GM19043 (cell line): Measurements from ENCODE around the gene ASXL2.
"Not testable (repeated sequence)": the region's sequence is repeated elsewhere in the genome, so short reads cannot be mapped to it uniquely, and the experiment has no call there.

ENCODE experiments used
- ATAC-seq: cut with Tn5 transposase; IDR thresholded peaks from one replicate; pipeline ENCODE4 v1.9.1; 2021; ENCODE audit warnings: low read depth; ENCODE audit not compliant: unreplicated experiment

Gene ASXL2

DNA sequence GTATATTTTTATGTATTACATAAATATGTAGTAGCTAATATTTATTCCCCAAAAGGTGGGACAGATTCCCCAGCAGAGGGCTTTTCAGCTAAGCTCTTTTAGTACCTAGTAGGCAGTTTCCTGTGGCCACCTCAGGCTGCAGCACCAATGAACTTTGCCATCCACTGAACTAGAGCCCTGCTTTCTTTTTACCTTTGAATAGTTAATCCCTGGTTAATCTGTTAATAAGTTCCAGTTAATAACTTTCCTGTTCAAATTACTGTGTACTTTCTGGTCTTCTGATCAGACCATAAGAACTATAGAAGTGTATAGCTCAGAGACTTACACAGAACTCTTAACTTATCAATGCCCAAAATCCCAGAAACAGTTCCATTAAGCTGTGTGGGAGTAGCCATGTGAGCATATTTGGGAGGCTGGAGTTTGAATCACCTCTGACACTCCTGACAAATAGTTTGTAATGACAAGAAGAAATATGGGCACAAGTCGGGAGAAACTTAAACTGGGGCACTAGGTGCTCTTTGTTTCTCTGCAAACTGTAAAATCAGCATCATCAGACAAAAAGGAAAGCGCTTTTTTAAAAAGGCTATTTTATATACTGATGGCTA is 40.0 kb downstream of the ASXL2 start:
- ATAC-seq: no peak

DNA sequence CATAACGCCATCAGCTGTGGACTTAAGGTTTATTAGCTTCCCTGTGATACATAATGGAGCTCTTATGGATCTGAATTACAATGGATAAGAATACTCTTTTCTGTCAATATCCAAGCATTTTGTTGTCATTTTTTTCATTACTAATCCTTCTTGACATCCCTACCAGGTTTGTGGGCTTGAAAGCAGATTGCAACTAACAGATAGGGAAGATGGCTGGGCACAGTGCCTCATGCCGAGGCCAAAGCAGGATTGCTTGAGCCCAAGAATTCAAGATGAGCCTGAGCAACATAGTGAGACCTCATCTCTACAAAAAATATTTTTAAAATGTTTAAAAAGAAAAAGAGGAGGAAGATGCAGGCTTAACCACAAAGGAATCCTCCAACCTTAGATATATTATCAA is 42.4 kb downstream of the ASXL2 start:
- no peak for ATAC-seq

DNA sequence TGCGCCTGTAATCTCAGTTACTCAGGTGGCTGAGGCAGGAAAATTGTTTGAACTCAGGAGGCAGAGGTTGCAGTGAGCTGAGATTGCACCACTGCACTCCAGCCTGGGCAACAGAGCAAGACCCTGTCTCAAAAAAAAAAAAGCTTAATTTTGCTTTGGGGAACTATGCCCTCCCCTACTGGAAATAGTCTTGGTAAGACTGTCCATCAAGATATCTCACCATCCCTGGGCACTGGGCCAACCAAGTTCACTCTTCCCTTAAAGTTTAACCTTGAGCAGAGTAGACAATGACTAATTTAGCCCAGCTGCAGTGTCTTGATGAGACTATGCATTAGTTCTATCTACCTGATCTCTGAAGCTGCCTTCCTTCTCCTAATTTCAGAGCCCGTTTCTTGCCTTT is 44.7 kb downstream of the ASXL2 start:
- no peak for ATAC-seq

DNA sequence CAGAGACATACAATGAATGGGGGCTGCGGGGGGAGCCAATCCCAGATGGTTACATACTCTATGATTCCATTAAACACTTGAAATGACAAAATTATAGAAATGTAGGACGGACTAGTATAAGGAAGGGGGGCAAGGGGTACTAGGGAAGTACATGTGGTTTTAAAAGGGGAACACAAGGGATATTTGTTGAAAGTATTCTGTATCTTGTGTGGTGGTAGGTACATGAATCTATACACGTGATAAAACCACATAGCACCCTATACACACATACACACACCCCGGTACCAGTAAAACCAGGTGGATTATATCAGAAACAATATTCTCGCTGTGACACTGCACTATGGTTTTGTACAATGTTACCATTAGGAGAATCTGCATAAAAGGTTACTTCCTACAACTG is 45.4 kb downstream of the ASXL2 start:
- no peak for ATAC-seq

DNA sequence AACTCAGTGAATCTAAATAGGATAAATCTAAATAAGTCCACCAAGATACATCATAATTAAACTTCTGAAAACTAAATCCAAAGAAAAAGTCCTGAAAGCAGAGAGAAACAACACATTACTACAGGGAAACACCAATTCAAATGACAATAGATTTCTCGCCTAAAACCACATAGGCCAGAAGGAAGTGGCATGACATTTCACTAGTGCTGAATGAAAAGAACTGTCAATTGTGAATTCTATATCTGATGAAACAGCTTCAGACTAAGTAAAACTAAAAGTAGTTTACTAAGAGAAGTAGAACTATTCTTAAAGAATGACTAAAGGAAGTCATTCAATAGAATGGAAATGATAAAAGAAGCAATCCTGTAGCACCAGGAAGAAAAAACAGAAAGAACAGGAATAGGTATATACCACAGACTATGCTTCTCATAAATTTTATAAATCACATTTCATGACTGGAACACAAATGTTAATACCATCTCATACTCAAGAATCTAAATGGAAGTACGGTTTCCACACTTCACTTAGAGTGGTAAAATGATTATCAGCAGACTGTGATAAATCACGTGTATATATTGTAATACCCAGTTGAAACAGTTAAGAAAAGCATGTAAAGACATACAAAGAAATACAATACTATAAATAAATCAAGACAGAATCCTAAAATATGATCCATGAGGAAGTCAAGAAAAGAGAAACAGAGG is 46.4 kb downstream of the ASXL2 start:
- no peak for ATAC-seq

DNA sequence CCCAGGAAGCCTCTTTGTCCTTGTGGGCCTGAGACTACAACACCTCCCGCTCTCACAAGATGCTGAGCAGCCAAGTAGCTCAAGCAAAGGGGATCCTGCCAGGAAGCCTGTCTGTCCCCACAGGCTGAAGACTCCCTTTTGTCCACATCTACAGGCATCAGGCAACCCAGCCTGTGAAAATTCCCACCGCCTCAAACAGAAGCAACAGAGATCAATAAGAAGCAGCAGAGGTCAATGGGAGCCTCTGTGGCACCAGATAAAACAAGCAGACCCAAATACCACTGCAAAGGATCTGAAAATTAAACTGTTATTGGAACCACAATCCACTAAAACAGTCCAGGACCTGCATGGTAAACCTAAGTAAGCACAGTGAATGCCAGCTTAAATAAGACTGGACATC is 48.5 kb downstream of the ASXL2 start:
- no peak for ATAC-seq

DNA sequence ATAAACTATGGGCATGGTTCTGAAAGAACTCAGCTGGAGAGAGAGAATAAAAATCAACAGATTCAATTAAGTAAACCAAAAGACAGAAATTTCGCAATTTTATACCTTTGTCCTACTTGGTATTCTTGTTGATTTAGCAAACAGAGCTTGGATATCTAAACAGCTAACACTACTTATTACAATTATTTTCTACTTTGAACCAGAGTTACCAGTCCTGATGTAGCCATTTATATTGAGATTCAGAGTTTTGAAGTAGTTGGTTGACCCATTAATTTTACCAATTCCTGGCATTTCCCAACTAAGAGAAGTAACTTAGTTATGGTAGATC is 48.9 kb downstream of the ASXL2 start:
- no peak for ATAC-seq

DNA sequence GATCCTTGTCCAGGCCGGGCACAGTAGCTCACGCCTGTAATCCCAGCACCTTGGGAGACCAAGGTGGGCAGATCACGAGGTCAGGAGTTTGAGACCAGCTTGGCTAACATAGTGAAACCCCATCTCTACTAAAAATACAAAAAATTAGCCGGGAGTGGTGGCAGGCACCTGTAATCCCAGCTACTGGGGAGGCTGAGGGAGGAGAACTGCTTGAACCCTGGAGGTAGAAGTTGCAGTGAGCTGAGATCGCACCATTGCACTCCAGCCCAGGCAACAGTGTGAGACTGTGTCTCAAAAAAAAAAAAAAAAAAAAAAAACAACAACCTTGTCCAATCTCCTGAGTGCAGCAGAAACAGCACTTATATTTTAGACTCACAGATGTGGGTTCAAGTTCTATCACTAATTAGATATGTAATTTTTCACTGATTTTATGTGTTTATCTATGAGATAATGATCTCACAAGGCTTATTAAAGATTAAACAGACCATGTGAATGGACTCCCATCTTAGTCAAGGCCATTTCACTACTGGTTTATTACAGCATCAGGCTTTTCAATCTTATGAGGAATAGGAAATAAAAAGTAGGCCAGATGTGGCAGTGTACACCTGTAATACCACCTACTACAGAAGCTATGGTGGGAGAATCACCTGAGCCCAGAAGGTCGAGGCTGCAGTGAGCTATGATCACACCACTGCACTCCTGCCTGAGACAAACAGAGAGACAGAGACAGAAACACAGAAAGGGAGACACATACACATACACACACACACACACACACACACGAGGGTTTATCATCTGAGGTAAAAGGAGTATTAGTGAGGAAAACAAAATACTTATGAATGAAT is 49.5 kb downstream of the ASXL2 start:
- not testable (repeated sequence) for ATAC-seq

DNA sequence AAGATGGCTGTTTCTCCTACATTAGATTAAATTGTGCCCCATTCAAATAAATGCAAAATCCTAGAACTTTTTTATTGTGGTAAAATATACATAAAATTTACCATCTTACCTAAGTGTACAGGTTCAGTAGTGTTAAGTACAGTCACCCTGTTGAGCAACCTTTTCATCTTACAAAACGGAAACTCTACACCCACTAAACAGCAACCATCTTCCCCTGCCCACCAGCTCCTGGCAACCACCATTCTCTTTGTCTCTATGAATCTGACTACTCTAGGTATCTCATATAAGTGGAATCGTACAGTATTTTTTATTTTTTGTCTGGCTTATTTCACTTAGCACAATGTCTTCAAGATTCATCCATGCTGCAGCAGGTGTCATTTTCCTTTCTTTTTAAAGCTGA is 53.0 kb downstream of the ASXL2 start:
- ATAC-seq: no peak

DNA sequence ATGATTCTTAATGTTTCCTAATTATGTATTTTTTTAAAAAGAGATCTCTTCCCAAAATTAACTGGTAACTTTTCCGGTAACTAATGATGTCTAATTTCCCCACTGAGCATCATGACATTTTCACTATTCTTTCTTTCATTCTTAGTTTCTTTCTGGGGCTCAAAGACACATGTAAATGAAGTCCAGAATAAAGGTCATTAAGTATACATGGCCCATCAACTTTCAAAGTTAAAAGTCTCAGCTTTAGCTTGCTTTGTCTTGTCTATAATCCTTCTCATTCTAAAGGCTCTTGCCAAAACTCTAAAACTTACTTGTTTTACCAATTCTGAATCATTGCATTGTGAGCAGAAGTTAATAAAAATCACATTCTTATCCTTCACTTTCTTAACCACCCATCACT is 53.6 kb downstream of the ASXL2 start:
- ATAC-seq: no peak

DNA sequence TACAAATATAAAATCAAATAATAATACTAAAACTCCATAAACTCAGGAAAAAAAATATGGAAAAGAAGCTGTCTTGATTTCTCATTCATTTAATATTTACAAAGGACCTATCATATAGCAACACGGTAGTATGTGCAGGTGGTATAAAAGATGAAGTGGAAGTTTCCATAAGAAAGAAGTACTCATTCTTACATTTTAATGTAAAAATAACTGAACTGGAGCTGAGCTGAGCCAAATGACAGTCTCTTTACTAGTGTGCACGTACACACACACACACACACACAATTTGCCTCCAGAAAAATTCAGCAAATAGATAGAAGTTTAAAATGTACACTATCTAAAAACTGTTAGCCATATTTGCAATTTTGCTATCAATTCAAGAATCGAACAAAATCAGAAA is 54.1 kb downstream of the ASXL2 start:
- no peak for ATAC-seq

DNA sequence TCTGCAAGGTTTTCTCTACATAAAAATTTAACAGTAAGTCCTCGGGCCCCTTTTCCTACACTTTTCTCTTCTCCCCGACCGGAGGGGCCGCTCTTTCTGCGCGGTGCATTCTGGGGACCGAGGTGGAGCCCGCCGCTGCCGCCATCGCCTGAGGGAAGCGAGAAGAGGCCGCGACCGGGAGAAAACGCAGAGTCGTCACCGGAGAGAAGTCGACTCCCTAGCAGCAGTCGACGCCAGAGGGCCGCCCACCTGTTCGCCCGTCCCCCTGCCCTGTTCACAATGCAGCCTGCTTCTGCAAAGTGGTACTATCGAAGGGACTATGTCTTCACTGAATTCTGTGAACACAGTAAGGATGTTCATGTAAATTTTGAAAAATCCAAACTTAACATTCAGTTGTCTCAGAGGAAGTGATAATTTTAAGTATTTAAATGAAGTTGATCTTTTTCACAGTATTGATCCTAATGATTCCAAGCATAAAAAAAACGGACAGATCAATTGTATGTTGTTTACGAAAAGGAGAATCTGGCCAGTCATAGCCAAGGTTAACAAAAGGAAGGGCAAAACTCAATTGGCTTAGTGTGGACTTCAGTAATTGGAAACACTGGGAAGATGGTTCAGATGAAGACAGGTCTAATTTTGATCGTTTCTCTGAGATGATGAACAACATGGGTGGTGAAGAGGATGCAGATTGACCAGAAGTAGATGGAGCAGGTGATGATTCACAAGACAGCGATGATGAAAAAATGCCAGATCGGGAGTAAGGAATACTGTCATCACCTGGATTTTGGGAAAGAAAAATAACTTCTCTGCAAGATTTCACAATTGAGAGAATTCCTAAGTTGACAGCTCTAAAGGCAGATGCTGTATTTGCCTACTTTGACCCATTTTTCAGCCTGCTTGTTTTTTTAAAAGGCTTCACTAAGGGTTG is 55.8 kb downstream of the ASXL2 start:
- no peak for ATAC-seq

DNA sequence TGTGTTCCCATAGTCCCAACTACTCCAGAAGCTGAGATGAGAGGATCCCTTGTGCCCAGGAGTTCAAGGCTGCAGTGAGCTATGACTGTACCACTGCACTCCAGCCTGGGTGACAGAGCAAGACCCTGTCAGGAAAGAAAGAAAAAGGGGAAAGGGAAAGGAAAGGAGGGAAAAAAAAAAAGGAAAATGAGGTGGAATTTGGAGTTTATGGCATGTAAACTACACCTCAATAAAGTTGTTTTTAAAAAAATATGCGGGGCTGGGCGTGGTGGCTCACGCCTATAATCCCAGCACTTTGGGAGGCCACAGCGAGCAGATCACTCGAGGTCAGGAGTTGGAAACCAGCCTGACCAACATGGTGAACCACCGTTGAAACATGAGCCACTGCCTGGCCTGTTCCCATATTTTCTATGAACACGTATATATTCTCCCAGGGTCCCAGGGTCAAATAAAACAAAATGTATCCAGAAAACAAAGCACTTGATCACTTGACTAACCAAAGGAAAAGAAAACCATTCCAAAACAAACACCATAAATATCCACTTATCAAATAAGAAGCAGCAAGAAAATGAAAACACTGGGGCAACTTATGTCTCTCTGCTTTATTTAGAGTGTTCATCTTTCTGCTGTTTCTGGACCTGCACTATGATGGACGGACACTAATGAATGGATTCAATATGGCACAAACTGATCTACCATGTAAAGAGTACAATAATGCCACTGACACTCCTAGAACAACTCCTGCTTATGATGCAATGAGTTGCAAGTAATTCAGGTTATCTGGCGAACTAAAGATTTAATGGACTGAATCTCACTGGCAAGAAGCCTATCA is 56.8 kb downstream of the ASXL2 start:
- no peak for ATAC-seq

DNA sequence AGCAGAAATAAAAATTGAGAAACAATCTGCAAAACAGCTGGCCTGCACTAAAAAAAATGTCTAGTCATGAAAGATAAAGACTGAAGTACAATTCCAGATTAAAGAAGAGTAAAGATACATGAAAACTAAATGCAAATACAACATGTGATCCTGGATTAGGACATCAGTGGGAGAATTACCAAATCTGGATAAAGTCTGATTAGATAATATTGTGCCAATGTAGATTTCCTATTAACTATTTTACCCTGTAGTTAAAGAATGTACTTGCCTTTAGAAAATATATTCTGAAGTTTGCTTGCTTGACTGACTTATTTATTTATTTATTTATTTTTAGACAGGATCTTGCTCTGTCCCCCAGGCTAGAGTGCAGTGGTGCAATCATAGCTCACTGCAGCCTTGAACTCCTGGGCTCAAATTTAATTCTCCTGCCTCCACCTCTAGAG is 58.7 kb downstream of the ASXL2 start:
- no peak for ATAC-seq

DNA sequence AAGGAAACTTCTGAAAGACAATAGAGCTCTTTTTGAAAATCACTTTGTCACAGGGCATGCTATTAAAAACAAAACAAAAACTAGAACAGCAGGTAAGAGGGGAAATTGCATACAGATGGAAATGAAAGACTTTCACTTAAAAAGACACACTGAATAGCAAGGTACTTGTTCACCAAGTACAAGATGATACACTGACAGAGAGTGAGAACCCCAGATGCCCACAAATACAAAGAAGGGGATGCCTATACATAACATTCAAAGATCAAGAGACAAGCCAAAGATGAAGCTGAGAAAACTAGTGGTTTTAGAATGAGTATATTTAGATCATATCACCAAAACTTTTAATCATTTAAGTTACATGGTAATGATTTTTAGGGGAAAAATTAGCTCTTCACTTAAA is 60.7 kb downstream of the ASXL2 start:
- peak; percentile 83 for ATAC-seq

DNA sequence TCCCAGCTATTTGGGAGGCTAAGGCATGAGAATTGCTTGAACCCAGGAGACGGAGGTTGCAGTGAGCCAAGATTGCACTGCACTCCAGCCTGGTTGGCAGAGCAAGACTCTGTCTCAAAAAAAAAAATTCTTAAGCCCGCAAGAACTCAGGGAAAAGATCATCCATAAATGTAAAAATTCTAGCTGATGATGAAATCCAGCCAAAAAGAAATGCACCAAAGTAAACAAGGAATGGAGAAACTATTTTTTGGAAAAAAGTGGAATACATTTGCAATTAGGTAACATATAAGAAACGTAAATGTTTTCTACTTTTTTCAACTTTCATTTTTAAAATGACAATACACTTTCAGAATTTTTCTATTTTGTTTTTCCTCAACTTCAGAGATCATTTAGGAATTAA is 61.3 kb downstream of the ASXL2 start:
- no peak for ATAC-seq

DNA sequence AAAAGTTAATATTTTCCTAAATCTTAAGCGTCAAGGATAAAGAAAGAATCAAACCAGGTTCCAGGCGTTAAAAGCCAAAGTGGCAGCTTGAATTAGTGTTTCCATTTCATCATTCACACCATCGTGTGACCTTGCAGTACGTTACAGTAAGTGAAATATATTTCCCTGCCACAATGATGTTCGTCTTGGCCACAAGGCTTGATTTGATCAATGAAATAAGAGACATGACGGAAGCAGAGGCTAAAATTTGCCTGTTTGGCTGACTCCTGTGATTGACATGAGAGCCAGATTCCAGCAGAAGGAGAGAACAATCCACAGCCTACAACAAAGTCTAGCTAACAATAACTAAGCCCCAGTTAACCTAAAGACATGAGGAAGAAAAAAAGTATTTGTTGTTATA is 62.0 kb downstream of the ASXL2 start:
- ATAC-seq: no peak

DNA sequence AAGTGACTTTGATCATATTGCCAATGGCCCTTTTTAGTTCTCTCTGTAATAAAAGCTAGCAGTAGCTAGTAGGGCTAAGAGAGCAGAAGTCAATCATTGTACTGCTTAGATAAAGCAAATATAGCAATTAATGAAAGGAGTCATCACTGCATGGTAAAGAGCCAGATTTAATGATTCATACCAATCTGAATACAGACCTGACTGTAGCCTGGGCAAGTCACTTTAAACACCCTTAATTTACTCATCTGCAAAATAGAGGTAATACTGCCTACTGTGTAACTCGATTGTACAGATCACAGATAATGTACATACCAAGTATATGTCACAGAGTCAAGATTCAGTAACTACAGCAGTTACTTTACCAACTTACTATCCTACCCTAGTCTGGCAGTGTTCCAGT is 63.6 kb downstream of the ASXL2 start:
- no peak for ATAC-seq

DNA sequence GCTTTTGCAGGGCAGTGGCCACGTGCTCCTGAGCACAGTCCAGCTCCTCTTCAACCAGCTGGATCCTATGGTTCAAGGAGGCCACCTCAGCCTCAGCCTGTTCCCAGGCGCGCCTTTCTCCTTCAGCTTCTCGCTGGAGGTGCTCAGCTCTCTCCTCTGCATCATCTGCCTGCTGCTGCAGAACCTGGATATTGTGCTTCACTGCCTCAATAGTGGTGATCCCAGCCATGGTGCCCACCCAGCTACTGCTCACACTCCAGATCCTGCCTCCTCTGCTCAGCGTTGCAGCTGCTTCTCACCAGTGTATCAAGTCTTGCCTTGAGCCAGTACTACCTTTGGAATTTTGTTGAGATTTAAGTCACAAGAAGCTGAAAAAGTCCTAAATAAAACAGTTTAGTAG is 67.9 kb downstream of the ASXL2 start:
- no peak for ATAC-seq

DNA sequence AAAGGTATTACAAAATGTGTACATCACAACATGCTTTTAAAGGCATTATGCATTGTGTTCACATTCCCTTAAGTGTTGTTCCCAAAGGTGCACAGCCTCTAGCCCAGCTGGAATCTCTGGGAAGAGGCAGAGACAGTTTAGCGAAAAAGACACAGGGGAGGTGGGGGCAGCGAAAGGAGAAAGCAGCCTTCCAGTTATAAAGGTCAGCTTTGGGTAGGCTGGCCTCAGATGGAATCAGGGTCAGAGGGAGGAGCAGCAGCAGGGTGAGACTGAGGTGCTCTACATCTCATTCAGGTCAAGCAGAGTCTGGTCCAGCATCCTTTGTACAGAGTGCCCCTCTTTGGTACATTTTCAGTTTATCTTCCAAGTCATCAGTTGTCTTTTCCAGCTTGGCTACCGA is 68.6 kb downstream of the ASXL2 start:
- no peak for ATAC-seq
